RWPE1 (cell line): ENCODE measurements around the gene DCUN1D4.

Experiments used
- CTCF ChIA-PET: fragments of 350-600 bp; sonication (Branson Sonifier 250); formaldehyde crosslinking; extraction: SDS; loops from one replicate; lab custom pipeline; 2021; lab: Yijun Ruan, JAX
- POLR2A ChIA-PET: fragments of 400-600 bp; formaldehyde crosslinking; extraction: SDS; loops from one replicate; lab custom pipeline; 2020; ENCODE audit warnings: antibody characterized with exemption; ENCODE audit not compliant: low non-redundant PET; lab: Yijun Ruan, JAX
- DNase-seq: peaks from one replicate; pipeline ENCODE4 v3.0.0; 2012; ENCODE audit warnings: low spot score
- H3K27ac ChIP-seq: fragments of 450-650 bp; 2 replicates; pipeline ENCODE4 v1.5.1; 2017
- CTCF ChIP-seq: fragments of 450-650 bp; conservative IDR thresholded peaks from 2 replicates; pipeline ENCODE4 v1.5.1; 2017; ENCODE audit warnings: low read depth, mild to moderate bottlenecking

The DCUN1D4 gene

DNA sequence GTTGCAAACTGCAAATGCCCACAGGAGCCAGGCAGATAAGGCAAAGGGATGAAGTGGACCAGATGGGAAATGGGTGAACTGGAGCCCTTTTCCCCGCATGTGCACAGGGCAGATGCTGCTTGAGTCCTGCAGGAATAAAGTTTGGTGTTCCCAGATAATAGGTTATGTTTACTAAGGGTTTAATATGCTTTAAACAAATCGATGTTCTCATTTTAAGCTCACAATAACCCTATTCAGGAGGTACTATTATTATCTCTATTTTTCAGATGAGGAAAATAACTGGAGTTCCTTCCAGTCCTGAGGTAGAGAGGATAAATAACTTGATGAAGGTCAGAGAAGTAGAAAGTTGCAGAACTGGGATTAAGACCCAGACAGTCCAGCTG lies 99.9 kb downstream of the DCUN1D4 start:
- ChIA-PET CTCF (no interaction called here), POLR2A (no interaction called here)
- DNase-seq, result no peak
- H3K27ac ChIP-seq, result no peak overlapping the region
- TF ChIP-seq CTCF, result no peak

DNA sequence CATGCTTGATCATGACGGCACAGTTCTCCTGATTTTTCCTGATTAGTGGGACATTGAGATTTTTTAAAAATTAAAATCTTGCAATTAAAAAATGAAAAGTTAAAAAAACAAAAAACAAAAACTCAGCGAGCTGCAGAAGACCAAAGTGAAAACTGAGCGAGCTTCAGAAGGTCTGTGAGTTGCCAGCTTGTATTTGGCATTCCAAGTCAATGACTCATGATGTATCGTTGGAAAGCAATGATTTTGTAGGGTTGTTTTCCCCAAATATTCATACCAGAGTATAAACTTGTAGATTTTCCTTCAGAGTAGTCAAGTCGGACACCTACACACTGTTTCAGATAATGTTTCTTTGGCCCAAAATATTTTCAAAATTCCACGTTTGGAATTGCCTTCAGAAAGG lies 100.3 kb downstream of the DCUN1D4 start:
- ChIA-PET CTCF (no interaction called here), POLR2A (no interaction called here)
- peak; percentile 22 for DNase-seq
- no peak for TF ChIP-seq CTCF
- no peak overlapping the region for H3K27ac ChIP-seq

DNA sequence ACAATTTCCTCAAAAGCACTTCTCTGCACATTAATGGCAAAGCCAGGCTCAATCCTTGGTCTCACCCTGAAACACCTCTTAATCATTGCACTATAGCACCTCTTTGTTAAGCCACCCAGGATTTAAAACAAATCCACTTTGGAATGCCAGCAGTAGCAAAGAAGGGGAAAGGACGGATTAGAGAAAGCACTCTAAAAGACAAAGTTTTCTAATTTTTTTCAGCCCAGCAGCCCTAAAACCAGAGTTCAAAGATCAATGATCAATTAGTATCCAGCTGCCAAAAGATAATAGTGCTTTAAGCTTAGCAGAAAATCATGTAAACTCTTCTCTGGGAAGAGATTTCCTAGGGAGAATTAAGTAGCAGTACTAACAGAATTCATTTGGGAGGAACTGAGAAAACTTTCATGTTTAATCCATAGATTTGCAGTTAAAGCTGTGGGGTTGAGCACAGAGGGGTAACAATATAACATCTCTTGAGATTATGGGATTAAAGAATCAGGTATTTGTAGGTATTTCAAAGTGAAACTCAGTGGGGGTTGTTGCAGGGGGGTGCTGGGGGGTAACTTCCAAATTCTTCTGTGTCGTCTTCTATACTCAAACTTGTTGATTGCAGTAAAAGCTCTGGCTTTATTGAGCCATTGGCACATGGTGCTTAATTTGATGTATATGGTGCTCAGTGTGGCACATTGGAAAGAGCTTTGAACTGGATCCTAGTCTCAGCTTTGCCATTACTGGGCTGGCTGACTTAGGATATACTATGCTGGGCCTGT lies 115.4 kb downstream of the DCUN1D4 start:
- no peak for DNase-seq
- POLR2A ChIA-PET, result no interaction called here
- TF ChIP-seq CTCF, result no peak
- CTCF ChIA-PET, result interaction anchor here (0.6 kb wide), 2 partner anchors 48 to 200 kb away, joined by 3 read pairs; no protein-coding TSS in a partner anchor
- H3K27ac ChIP-seq, result no peak overlapping the region

DNA sequence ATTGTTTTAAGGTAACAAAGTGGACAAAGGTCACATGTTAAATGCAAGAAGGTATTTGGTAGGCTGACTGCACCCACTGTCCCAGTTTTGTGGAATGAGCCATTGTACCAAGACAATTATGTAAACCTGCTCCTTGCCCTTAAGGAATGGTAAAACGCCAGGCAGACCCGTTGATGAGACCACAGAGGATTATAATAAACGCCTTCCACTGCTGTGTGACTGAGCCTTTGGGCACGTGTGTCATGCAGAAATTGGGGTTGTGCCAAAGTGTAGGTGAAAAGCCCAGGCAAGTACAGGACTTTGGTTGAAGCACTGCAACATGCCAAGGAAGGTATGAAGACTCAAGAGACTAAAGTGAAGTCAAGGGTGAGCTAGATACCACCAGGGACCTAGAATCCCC lies 117.5 kb downstream of the DCUN1D4 start:
- CTCF ChIA-PET, result interaction anchor here (0.6 kb wide), 1 partner anchor 52 kb away, joined by 4 read pairs; no protein-coding TSS in a partner anchor
- POLR2A ChIA-PET, result no interaction called here
- H3K27ac ChIP-seq, result no peak overlapping the region
- peak; percentile 34 for DNase-seq
- no peak for TF ChIP-seq CTCF

- no peak for TF ChIP-seq CTCF
- POLR2A ChIA-PET, result no interaction called here
- no peak for DNase-seq
- H3K27ac ChIP-seq, result no peak overlapping the region
- CTCF ChIA-PET, result no interaction called here
These were observed 121.0 kb downstream of the DCUN1D4 start for GRCh38 chr4:51963841-51964517.

- TF ChIP-seq CTCF, result no peak
- CTCF ChIA-PET, result no interaction called here
- no peak overlapping the region for H3K27ac ChIP-seq
- no peak for DNase-seq
- POLR2A ChIA-PET, result no interaction called here
These were observed 122.9 kb downstream of the DCUN1D4 start for GRCh38 chr4:51965862-51966261.
